GM19351 (cell line): ENCODE results near the gene ZNF503.
A peak's percentile ranks its signal among the peaks of the same experiment; 100 is the strongest.

Experiments used
- ATAC-seq: cut with Tn5 transposase; IDR thresholded peaks from one replicate; pipeline ENCODE4 v1.9.1; 2021; ENCODE audit warnings: mild to moderate bottlenecking, moderate library complexity; ENCODE audit not compliant: unreplicated experiment

Gene ZNF503

GRCh38 chr10:75401569-75402485, at the start of gene ZNF503:
TSS of gene ZNF503 (minus strand) at chr10:75401764. CDS start at chr10:75401419, 345 bp downstream.
- peak; percentile 62 for ATAC-seq

- no peak for ATAC-seq
Observed at GRCh38 chr10:75450644-75451640, 49.4 kb upstream of the ZNF503 start.

GRCh38 chr10:75450075-75450445, 48.5 kb upstream of the ZNF503 start:
- ATAC-seq, result no peak

- ATAC-seq, result no peak
Observed at GRCh38 chr10:75449382-75450074, 48.0 kb upstream of the ZNF503 start.

GRCh38 chr10:75448166-75448565, 46.6 kb upstream of the ZNF503 start:
- ATAC-seq, result no peak

- no peak for ATAC-seq
Observed at GRCh38 chr10:75446508-75446907, 44.9 kb upstream of the ZNF503 start.

- no peak for ATAC-seq
Observed at GRCh38 chr10:75444781-75445386, 43.3 kb upstream of the ZNF503 start.

- no peak for ATAC-seq
Observed at GRCh38 chr10:75443362-75443761, 41.8 kb upstream of the ZNF503 start.

GRCh38 chr10:75441682-75442081, 40.1 kb upstream of the ZNF503 start:
- no peak for ATAC-seq

- ATAC-seq, result no peak
Observed at GRCh38 chr10:75441196-75441595, 39.6 kb upstream of the ZNF503 start.

GRCh38 chr10:75440271-75440793, 38.8 kb upstream of the ZNF503 start:
- ATAC-seq, result no peak

- ATAC-seq, result no peak
Observed at GRCh38 chr10:75439811-75440210, 38.2 kb upstream of the ZNF503 start.

GRCh38 chr10:75438275-75438674, 36.7 kb upstream of the ZNF503 start:
- no peak for ATAC-seq

- ATAC-seq, result no peak
Observed at GRCh38 chr10:75437693-75438092, 36.1 kb upstream of the ZNF503 start.

- no peak for ATAC-seq
Observed at GRCh38 chr10:75436896-75437295, 35.3 kb upstream of the ZNF503 start.

GRCh38 chr10:75435291-75435690, 33.7 kb upstream of the ZNF503 start:
- ATAC-seq, result no peak

GRCh38 chr10:75434291-75434690, 32.7 kb upstream of the ZNF503 start:
- no peak for ATAC-seq

GRCh38 chr10:75433216-75433615, 31.7 kb upstream of the ZNF503 start:
- ATAC-seq, result no peak

GRCh38 chr10:75432763-75433162, 31.2 kb upstream of the ZNF503 start:
- ATAC-seq, result no peak

GRCh38 chr10:75432176-75432575, 30.6 kb upstream of the ZNF503 start:
- ATAC-seq, result no peak
